ENCODE data around the gene KIF26B. TPM values are rescaled to one million over a fixed set of nuclear protein-coding genes. Genes with fewer than 3 reads are reported as not detected.

The KIF26B gene
- total RNA-seq, 1 donor from 2014 or later, result 3.8 TPM

DNA sequence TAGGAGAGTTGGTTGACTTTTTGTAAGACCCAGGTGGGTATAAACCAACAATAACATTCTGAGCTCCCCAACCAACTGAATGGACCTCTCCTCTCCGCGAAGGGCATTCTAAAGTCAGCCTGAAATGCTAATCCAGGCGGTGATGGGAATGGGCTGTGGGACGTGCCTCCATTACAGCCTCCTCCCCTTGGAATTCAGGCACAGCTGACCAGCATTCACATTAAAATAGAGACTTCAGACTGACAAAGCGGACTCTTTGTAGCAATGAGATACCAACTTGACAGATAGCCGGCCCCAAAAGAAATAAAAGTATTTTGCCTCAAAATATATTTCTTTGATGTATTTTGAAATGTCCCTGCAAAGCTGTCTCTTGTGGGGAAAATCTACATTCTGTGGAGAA is 101.7 kb downstream of the KIF26B start:
- no peak for DNase-seq (ENCODE audit: missing footprints)
- ATAC-seq, result no peak
- intact Hi-C loops (cut with DNase I), result no loop called here

DNA sequence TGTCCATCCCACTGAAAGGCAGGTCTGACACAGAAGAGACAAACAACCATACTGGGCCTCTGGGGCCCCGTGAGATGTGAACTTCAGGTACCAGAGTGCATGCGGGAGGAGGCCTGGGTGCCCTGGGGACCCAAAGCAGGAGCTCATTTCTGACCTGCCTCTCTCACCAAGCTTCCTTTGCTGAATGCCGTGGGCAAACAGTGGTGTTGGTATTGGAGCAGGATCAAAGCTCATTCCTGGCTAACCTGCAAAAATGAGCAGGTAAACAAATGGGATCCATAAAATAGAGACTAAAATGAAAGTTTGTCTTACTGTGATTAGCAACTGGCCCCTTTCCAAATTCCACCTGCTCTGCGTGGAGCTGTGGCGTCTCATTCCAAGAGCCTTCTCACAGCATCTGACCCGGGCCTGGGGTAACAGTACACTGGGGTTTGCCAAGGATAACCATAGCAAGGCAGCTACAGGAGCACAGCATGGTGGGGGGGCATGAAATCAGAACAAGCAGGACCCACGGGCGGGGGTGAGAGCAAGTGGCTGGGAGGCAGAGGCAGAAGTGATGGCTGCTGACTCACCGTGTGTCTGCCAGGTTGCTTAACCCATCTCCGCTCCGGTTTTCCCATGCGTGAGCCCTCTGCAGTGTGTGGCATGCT is 103.6 kb downstream of the KIF26B start:
- no peak for DNase-seq (ENCODE audit: missing footprints)
- no peak for ATAC-seq
- intact Hi-C loops (cut with DNase I), result no loop called here

DNA sequence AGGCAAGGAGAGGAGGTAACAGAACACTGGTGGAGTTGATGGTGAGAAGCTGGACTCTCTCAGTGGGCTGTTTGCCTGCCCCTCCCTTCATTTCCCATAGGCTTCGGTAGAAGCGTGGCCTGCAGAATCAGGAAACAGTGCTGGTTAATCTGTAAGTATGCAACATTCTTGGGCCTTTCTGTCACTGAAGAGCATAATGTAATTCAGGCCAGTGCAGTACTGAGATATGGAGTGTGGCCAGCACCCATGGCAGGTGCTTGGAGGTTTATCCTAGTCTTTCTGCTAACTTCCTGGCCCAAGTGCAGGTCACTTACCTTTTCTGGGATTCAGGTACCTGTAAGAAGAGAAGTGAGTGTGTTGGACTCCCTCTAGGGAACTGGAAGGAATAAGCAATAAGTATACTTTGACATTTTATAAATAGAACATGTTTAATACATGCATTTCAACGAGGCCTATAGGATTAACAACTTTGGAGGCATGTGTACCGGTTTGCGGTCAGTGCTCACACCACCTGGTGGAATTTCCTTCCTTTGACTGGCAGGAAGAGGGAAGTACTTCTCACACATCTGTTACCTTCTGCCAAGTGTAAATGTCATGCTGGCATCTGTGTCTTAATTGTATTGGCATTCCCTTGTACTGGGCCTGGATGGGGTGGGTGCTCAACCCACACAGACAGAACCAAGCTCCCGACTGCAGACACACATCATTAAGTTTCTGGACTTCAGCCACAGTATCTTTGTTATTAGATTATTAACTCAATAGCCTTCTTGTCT is 105.5 kb downstream of the KIF26B start:
- DNase-seq (ENCODE audit: missing footprints) (no peak), ATAC-seq (no peak)
- intact Hi-C loops (cut with DNase I), result no loop called here

DNA sequence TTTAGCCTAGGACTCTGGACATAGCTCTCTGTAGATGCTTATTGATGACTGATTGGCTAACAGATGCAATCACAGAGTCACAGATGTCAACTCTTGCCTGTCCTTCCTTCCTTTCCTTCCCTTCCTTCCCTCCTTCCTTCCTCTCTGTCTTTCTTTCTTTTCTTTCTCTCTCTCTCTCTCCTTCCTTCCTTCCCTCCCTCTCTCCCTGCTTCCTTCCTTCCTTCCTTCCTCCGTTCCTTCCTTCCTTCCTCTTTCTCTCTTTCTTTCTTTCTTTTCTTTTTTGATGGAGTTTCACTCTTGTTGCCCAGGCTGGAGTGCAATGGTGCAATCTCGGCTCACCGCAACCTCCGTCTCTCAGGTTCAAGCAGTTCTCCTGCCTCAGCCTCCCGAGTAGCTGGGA is 106.1 kb downstream of the KIF26B start:
- DNase-seq (ENCODE audit: missing footprints), result no peak

DNA sequence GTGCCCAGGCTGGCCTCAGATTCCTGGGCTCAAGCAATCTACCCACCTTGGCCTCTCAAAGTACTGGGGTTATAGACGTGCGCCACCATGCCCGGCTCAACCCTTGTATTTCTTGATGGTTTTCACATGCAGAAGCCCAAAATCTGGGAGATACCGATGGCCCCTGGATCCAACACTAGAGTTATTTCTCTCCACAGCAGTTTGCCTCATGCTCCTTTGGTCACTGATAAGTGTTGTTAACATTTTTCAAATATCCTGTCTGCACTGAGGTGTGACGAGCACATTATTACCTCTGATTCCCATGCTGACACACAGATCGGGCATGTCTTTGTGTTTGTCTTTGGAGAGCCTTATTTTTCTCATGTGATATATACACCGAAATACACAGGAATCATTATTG is 107.0 kb downstream of the KIF26B start:
- intact Hi-C loops (cut with DNase I), result no loop called here
- ATAC-seq (no peak), DNase-seq (ENCODE audit: missing footprints) (no peak)

More for the DNA sequence above, 106.1 kb downstream of the KIF26B start:
- ATAC-seq, result no peak
- intact Hi-C loops (cut with DNase I), result no loop called here

DNA sequence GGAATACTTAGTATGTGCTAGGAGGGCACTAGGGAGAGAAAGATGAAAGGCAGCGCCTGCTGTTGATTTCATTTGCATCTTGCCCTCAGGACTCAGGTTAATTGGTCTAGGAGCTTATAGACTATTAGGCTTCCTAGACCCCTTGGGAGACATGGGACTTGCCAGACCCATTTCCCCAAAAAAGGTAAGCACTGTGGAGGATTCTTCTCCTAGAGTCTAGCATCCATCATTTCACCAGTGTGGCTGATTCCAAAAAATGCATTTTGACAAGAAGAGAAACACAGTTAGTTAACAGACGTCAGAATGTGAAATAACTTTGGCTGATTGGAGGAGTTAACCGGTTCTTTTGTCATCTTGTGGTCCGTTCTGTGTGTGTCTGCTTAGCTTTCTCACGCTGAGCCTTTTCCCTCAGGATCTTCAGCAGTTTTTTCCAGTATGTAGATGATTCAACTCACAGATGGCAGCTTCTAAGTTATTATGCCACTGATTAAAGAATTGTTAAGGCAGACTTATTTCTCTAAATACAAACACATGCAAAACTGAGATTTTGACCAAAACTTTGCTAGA is 108.8 kb downstream of the KIF26B start:
- intact Hi-C loops (cut with DNase I), result no loop called here
- ATAC-seq (no peak), DNase-seq (ENCODE audit: missing footprints) (no peak)

DNA sequence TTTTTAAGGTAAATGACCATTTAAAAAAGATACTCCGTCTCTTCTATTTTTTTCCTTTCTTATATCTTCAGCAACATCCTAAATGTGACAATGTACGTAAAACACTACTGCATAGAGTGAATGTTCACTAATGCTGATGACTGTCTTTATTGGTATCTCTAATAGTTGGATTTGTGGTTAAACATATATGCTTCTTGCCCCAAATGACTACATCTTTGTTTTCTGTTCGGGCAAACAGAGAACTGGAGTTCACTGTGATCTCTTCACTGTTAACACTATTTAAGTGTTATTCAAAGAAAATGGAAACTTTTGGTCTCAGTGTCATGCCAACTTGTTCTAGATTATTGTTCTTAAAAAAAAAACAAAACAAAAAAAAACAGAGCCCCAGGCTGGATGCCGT is 109.4 kb downstream of the KIF26B start:
- ATAC-seq, result no peak
- intact Hi-C loops (cut with DNase I), result no loop called here
- DNase-seq (ENCODE audit: missing footprints), result no peak

DNA sequence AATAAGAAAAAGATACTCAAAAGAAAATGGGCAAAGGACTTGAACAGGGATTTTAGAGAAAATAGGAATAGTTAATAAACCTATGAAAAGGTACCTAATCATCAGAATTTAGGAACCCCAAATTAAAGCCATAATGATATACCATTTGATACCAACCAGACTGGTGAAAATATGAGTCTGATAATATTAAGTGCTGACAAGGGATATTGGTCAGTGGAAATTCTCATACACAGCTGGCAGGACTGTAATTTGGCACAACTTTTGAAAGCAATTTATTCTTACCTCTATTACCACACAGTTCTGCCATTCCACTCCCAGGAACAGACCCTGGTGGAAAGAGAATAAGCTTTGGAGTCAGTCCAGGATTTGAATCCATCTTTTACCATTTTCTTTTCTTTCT is 111.3 kb downstream of the KIF26B start:
- intact Hi-C loops (cut with DNase I), result no loop called here
- ATAC-seq (no peak), DNase-seq (ENCODE audit: missing footprints) (no peak)

DNA sequence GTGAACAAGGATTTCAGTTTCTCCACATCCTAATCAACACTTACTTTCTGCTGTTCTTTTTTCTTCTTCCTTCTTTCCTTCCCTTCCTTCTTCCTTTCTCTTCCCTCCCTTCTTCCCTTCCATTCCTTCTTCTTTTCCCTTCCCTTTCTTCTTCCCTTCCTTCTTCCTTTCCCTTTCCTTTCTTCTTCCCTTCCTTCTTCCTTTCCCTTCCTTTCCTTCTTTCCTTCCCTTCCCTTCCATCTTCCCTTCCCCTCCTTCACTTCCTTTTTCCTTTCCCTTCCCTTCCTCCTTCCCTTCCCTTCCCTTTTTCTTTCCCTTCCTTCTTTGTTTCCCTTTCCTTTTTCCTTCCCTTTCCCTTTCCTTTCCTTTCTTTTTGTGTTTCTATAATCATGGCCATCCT is 115.3 kb downstream of the KIF26B start:
- ATAC-seq (no peak), DNase-seq (ENCODE audit: missing footprints) (no peak)
- intact Hi-C loops (cut with DNase I), result no loop called here

DNA sequence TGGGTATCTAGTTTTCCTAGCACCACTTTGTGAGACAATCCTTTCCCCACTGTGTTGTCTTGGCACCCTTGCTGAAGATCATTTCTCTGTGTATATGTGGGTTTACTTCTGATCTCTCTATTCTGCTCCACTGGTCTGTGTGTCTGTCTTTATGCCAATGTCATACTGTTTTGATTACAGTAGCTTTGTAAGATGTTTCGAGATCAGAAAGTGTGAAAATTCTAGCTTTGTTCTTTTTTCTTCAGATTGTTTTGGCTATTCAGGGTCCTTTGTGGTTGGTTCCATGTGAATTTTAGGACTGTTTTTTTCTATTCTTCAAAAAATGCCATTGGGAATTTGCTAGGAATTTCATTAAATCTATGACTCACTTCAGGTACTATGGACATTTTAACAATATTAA is 116.2 kb downstream of the KIF26B start:
- ATAC-seq (no peak), DNase-seq (ENCODE audit: missing footprints) (no peak)
- intact Hi-C loops (cut with DNase I), result no loop called here

DNA sequence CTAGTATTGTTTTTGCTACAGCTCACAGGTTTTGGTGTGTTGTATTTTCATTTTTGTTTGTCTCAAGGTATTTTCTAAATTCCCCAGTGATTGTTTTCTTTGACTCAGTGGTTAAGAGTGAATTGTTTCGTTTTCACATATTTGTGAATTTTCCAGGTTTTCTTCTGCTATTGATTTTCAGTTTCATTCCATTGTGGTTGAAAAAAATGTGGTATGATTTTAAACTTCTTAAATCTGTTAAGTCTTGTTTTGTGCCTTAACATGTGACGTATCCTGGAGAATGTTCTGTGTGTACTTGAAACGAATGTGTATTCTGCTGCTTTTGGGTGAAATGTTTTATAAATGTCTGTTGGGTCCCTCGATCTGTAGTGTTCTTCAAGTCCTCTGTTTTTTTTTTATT is 117.9 kb downstream of the KIF26B start:
- no peak for DNase-seq (ENCODE audit: missing footprints)
- intact Hi-C loops (cut with DNase I), result no loop called here
- no peak for ATAC-seq

DNA sequence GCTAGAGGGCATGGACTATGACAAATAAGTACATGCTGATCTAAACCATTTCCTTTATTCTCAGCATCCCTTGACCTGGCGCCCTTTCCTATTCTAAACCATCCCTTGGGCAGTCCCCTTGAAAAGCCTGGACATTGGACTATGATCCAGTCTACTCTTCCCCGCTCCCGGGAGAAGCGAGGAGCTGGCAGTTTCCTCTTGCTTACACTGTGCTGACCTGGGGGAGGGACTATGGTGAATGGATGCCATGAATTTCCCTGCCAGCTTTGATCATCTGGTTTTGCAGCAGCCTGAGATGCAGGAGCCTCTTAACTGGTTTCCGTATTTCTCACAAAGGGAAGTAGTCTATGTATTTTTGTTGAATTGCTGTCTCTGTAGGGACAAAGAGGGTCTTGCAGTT is 121.7 kb downstream of the KIF26B start:
- intact Hi-C loops (cut with DNase I), result no loop called here

DNA sequence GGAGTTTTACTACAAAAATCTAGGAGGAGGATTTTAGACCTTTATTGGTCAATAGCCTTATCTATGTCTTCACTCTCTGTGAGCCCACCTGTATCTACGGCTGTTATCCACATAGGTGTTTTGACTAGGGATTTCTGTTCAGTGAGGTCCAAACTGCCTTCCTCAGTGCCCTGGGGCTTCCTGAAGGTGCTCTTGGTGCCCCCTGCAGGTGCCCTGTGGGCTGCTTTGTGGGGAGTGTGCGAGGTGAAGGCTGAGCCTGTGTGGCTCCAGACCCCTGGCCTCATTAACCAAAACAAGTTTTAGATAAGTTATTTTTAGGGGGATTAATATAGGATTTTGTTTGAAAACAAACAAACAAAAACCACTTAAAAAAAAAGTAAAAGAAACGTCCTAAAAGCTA is 122.5 kb downstream of the KIF26B start:
- intact Hi-C loops (cut with DNase I), result no loop called here

More for the DNA sequence above, 121.7 kb downstream of the KIF26B start:
- ATAC-seq (no peak), DNase-seq (ENCODE audit: missing footprints) (no peak)

DNA sequence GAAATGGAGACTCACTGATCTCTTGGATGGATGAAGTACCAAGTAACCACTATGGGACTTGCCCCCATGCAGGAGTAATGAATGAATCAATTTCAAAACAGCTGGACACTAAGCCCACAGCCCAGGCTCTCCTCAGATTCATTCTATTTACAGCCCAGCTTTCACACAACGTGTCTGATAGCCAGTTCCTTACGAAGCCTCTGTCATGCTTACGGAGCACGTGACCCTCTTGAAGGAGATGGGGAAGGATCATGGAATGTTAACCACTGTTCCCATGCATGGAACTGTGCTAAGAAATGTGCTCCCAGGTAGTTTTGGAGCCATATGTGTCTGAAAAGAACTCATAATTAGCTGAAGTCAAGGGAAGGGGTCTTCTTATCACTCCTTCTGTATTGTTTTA is 124.1 kb downstream of the KIF26B start:
- ATAC-seq (no peak), DNase-seq (ENCODE audit: missing footprints) (no peak)
- intact Hi-C loops (cut with DNase I), result no loop called here

More for the DNA sequence above, 122.5 kb downstream of the KIF26B start:
- DNase-seq (ENCODE audit: missing footprints) (no peak), ATAC-seq (no peak)

DNA sequence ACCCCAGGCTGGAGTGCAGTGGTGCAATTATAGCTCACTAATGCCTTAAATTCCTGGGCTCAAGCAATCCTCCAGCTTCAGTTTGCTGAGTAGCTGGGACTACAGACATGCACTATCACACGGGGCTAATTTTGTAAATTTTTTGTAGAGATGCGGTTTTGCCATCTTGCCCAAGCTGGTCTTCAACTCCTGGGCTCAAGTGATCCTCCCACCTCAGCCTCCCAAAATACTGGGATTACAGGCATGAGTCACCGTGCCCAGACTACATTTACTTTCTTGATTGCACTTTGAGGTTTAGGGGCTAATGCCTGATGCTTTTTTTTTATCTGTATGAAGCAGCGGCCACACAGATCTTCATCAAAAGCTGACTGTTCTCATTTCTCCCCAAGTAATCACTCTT is 124.6 kb downstream of the KIF26B start:
- ATAC-seq (no peak), DNase-seq (ENCODE audit: missing footprints) (no peak)
- intact Hi-C loops (cut with DNase I), result no loop called here

DNA sequence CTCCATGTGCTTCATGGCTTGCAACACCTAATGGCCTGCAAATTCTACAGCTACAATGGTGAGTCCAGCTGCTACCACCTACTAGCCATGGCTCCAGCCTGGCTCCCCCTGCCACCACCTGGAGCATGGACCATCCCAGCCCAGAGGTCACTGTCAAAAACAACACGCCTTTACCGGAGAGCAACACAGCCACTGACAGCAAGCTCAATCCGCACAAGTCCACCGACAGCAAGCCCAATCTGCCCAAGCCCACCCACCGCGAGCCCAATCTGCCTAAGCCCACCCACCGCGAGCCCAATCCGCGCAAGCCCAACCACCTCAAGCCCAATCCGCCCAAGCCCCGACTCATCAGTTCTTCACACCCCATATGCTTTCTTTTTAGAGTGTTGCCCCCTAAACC is 128.2 kb downstream of the KIF26B start:
- ATAC-seq, result no peak
- DNase-seq (ENCODE audit: missing footprints), result no peak
- intact Hi-C loops (cut with DNase I), result no loop called here

DNA sequence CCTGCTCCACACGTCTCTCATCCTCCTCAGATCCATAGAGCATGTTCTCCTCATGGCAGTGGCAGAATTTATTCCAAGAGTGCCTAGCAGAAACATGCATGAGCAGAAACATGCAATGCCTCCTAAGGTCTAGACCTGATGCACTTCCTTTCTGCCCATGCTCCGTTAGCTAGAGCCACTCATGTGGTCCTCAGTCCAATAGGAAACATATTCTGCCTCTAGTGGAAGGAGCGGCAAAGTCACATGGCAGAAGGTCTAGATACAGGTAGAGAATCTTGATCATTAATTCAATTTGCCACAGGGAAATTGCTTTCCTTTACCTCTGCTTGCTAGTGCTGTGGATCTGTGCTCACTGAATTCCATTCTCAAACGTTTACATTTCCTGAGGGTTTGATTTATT is 130.4 kb downstream of the KIF26B start:
- DNase-seq (ENCODE audit: missing footprints) (no peak), ATAC-seq (no peak)
- intact Hi-C loops (cut with DNase I), result no loop called here

DNA sequence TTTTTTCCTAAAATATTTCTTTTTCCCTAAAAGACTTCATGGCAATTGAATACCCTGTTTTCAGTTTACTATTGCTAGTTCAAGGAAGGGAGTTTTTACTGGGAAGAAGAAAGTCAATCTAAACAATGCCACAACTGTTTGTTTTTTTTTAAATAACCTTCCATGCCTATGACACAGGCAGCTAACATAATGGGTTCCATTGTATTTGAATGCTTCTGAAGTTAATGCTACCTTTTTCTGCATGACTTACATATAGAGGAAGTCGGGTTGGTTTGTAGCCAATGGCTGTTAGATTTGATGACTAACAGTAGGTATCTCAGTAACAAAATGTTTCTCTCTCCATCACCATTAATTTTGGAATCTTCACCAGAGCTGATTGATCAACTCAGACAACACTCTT is 134.0 kb downstream of the KIF26B start:
- DNase-seq (ENCODE audit: missing footprints) (no peak), ATAC-seq (no peak)
- intact Hi-C loops (cut with DNase I), result no loop called here

DNA sequence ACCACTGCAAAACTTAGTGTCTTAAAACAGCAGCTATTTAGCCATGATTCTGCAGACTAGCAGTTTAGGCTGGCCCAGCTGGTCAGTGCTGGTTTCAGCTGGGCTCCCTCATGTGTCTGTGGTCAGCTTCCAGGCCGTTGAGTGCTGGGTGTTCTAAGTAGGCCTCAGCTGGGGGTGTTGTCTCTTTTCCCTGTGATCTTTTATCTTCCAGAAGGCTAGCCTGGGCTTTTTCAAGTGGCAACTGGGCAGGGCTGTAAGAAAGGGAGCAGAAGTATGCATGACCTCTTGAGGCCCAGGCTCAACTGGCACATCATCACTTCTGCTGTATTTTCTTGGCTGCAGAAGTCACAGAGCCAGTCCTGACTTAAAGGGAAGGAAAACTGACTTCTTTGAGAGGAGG is 136.1 kb downstream of the KIF26B start:
- DNase-seq (ENCODE audit: missing footprints) (no peak), ATAC-seq (peak; percentile 84)
- intact Hi-C loops (cut with DNase I), result no loop called here

DNA sequence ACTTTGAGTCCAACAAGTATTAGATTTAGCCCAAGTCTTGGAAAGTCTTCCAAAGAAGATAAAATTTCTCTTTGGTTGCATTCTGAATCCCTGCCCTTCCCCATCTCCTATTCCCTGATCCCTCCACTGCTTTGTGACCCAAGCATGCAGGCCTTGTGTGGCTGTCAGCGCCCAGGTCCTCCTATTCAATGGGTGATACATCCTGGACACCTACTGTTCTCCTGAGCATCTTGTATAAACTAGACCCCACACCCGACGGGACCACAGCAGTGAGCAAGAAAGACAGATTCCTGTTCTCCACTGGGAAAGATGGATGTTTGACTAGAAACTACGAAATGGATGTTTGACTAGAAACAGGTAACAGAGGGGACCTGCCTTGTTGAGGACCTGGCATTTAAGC is 136.6 kb downstream of the KIF26B start:
- DNase-seq (ENCODE audit: missing footprints) (no peak), ATAC-seq (no peak)
- intact Hi-C loops (cut with DNase I), result no loop called here

Data from Right ventricle myocardium inferior (tissue), 1 donor.